Skin of body (tissue), 2 donors: ENCODE results near the gene RTP3. TPM values are rescaled to one million over a fixed set of nuclear protein-coding genes. Genes with fewer than 3 reads are reported as not detected.
A peak's percentile ranks its signal among the peaks of the same experiment; 100 is the strongest.

Source experiments
- DNase-seq: peaks from one replicate; lab custom pipeline; 2025; lab: John Stamatoyannopoulos, UW
- total RNA-seq: library from RNA; depleted of rRNA; stranded (reverse); fragments of >200 nt; gene quantifications from one replicate; pipeline ENCODE4 v1.2.3, GENCODE V29; 2014

Gene RTP3
- total RNA-seq, 1 donor from 2014 or later, result not detected

- DNase-seq, result no peak
Measured at GRCh38 chr3:46469680-46470357, 28.0 kb upstream of the RTP3 start.

DNA sequence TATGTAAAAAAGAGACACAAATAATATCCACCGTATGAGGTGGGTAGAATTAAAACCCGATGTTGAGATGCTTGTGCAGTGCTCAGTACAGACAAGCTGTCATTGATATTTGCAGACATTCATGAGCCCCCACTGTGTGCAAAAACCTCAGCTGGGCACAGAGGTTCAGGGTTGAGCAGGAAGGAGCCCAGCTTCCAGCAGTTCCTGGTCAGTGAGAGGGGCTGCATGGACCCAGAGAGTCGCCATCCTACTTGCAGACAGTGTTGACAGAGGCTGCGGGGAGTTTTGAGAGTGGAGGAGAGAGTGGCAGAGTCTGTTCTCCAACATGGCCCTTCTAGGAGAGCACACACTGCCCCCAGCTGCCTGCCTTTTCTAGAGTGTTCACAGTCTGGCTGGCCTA lies 26.9 kb upstream of the RTP3 start:
- DNase-seq, result no peak

- no peak for DNase-seq
Measured at GRCh38 chr3:46471371-46471914, 26.3 kb upstream of the RTP3 start.

DNA sequence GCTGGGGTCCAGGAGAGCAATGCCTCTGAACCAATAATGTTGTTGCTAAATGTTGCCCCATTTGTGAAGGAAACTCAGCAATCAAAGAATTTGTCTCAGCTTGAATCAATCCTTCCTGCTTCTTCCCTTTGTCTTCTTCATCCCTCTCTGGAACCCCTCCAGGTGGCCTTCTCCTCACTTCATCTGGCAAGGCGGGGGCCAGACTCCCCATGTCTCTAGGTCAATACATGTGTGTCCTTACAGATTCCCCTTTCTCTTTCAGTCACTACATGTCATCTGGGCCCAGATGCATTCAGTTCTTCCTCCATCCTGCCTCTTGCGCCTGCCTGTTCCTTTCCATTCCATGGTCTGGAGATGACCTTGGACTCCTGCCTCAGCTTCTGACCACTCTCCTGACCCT lies 25.0 kb upstream of the RTP3 start:
- no peak for DNase-seq

GRCh38 chr3:46477145-46477544 lies 20.6 kb upstream of the RTP3 start:
- no peak for DNase-seq

DNA sequence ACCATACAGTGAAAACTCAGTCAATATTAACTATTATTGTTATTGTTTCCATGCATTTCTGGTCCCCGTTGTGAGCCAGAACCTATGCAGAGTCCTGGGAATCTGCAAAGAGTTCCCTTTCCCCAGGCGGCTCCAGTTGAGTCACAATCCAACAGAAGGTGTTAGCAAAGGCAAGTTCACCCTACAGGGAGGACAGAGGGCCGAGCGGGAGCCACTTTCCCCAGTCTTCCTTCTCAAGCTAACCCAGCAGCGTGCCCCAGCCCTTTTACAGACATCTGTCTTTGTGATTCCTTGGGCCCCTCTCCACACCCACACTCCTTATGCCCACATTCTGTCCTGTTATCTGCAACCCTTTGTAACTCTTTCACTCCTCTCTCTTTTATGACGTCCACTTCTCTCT lies 20.0 kb upstream of the RTP3 start:
- no peak for DNase-seq

GRCh38 chr3:46478341-46478740 lies 19.4 kb upstream of the RTP3 start:
- DNase-seq, result no peak

DNA sequence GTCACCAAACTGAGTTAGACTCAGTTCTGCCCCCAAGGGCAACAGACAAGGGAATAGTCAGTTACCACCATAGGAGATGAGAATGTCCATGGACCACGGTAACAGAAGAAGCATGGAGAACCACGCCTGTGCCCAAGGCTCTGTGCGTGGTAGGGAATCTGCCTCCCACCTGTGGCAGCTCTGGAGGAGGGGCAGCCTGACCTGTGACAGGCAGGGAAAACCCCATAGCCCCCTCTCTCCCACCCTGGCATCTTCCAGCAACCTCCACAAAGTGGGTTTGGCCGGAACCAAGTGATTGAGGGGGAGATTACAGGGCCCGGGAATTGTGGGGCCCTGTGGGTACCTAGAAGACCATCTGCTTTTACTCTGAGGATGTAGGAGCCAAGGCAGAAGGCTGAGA lies 18.8 kb upstream of the RTP3 start:
- DNase-seq, result no peak

- DNase-seq, result no peak
Measured at GRCh38 chr3:46479696-46480095, 18.1 kb upstream of the RTP3 start.

GRCh38 chr3:46480491-46481195 lies 17.1 kb upstream of the RTP3 start:
- no peak for DNase-seq

- DNase-seq, result no peak
Measured at GRCh38 chr3:46481636-46482035, 16.1 kb upstream of the RTP3 start.

- peak; percentile 79 for DNase-seq
Measured at GRCh38 chr3:46482632-46483350, 15.0 kb upstream of the RTP3 start.

GRCh38 chr3:46483825-46484224 lies 14.0 kb upstream of the RTP3 start:
- no peak for DNase-seq

DNA sequence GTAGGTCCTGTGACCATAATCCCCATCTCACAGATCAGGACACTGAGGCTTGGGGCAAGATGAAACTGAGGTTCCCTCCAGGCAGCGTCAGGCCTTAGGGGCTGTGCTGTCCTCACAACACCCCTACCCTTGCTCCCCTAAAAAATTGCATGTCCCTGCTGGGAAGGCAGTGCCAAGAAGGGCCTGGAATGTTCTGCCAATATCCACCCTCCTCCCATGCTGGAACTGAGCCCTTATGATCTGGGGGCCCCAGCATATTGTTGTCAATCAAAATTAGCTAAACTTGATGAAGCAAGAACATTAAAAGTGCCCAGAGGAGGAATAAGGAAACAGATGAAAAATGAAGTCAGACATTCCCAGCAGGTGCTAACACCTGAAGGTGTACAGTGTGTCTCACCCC lies 13.4 kb upstream of the RTP3 start:
- DNase-seq, result no peak

DNA sequence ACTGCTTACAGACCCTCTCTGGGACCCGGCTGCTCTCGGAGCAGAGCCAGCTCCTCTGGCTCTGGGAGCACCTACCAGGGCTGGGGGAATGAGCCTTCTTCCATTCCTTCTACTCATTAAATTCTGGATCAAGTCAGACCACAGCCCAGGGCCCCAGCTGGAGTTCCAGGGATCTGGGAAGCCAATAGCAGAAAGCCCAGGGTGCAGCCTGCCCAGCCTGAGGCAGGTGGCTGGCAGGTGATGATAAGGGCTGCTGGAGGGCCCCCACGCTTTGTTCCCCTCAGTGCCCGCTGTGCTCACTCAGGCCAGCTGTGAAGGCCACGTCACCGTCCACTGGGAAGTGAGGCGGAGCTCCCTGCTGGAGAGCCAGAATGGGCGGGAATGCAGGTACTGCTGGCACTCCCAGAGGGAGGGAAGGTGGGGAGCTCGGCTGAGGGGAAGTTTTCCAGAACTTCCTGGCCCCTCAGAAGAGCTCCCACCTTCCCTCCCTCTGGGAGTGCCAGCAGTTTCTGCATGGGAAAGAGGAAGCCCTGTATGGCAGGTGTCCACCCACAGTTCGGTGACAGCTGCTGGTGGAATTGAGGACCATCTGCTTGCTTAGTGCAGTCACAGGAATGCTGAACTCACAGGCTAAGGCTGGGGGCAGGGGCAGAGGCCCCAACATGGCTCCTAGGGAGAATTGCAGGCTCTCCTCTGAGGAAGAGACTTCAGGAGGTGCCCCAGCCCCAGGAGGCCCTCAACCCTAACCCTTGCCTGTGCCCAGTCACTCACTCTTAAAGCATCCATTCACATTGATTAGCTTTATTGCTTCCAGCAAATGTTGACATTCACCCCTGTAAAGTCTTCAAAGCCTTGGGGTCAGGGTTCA lies 12.6 kb upstream of the RTP3 start:
- DNase-seq, result no peak

DNA sequence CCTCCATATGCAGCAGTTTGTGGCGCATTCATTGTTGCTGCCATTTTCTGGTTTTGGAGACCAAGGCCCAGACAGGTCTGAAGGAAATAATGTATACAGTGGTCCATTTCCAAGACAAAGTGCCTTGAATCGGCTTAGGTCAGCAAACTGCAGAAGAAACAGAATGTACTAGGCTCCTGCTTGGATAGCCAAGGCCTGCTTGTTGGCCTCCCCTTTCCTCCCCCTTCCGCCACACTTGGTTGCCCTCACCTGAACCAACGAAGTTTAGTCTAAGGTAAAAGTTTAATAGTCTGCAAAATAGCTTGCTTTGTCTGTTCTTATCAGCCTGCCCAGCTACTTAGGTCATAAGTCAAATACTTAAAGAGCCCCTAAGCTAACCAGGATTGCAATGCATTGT lies 12.0 kb upstream of the RTP3 start:
- DNase-seq, result no peak

DNA sequence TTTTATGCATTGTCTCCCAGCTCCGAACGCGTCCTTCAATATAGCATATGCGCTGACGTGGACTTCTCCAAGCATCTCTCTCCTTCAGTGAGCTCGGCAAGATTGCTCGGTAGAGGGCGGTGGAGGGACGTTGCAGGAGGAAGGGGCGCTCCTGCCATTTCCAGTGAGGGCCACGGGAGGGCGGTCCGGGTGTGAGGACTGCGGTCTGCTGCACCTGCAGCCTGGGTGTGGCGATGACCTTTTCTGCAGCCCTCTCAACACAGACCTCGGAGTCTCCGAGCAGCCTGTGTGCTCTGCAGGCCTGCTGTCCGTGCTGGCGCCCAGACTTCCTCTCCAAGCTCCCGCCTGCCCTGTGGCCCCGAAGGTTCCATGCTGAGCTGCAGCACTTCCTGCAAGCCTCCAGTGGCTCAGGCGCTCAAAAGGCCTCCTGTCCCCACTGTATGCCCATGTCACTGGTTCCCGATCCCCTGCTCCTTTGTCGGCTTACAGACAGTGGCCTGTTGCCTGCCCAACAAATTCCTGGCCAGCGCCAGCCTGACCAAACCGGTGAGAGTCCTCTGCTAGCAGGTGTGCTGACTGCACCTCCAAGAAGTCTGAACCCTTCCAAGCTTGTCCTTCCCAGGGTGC lies 8.9 kb upstream of the RTP3 start:
- peak; percentile 74 for DNase-seq

- no peak for DNase-seq
Measured at GRCh38 chr3:46489381-46489780, 8.4 kb upstream of the RTP3 start.

GRCh38 chr3:46489875-46490274 lies 7.9 kb upstream of the RTP3 start:
- no peak for DNase-seq

DNA sequence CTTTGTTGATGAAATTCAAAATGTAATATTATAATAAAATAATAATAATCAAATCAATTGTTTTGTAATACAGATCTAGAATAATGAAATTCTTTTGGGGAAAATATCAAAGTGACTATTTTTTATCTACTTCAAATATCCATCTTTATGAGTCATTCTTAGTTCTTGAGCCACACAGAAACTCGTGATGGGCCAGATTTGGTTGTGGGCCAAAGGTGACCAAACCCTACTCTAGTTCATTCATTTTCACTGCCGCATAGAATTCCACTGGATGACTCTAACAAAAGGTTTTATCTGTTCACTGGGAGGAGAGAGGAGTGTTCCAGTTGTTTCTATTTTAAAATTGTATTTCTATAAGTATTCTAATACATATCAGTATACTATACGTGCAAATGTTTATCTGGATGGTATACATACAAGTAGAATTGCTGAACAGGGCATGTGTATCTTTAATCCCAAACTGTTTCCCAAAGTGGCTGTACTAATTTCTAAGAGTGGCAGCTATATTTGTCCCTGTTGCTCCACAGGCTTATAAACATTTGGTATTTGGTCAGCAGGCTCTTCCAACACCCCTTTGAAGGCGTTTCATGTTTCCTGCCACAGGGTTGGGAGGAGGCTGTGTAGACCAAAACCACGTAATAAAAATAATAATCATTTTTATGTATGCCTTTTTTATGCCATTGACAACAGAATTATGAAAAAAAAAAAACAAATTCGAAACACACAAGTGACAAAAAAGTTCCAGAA lies 7.3 kb upstream of the RTP3 start:
- no peak for DNase-seq
